ENCODE data around the gene VPS26C.
"Not testable (repeated sequence)": the region's sequence is repeated elsewhere in the genome, so short reads cannot be mapped to it uniquely, and the experiment has no call there.

Gene VPS26C

GRCh38 chr21:37230632-37231248 is 36.4 kb downstream of the VPS26C start:
- DNase-seq (ENCODE audit: low read depth in 3 of 3): no peak

DNA sequence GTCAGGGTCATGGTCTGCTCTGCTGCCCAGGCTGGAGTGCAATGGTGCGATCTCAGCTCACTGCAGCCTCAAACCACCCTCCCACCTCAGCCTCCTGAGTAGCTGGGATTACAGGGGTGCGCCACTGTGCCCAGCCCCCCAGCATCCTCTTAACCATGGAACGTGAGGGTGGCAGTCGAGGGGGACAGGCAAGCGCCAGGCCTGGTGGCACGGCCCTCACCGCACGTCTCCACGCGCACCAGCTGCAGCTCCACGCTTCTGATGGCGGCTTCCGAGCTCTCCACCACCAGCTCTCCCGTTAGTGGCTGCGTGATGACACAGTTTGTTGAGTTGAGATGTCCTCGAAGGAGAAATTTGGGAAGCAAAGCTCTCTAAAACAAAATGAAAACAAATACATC is 39.1 kb downstream of the VPS26C start:
- DNase-seq (ENCODE audit: low read depth in 3 of 3): no peak

GRCh38 chr21:37227071-37228002 is 39.8 kb downstream of the VPS26C start:
- DNase-seq (ENCODE audit: low read depth in 3 of 3): no peak

- no peak for DNase-seq (ENCODE audit: low read depth in 3 of 3)
These were observed 40.9 kb downstream of the VPS26C start for GRCh38 chr21:37226041-37226920.

- DNase-seq (ENCODE audit: low read depth in 3 of 3): peak in 1 of 3 experiments; percentile 52
These were observed 42.0 kb downstream of the VPS26C start for GRCh38 chr21:37224861-37225839.

- DNase-seq (ENCODE audit: low read depth in 3 of 3): no peak
These were observed 43.3 kb downstream of the VPS26C start for GRCh38 chr21:37223804-37224345.

- not testable (repeated sequence) for DNase-seq (ENCODE audit: low read depth in 3 of 3)
These were observed 44.9 kb downstream of the VPS26C start for GRCh38 chr21:37222248-37222647.

DNA sequence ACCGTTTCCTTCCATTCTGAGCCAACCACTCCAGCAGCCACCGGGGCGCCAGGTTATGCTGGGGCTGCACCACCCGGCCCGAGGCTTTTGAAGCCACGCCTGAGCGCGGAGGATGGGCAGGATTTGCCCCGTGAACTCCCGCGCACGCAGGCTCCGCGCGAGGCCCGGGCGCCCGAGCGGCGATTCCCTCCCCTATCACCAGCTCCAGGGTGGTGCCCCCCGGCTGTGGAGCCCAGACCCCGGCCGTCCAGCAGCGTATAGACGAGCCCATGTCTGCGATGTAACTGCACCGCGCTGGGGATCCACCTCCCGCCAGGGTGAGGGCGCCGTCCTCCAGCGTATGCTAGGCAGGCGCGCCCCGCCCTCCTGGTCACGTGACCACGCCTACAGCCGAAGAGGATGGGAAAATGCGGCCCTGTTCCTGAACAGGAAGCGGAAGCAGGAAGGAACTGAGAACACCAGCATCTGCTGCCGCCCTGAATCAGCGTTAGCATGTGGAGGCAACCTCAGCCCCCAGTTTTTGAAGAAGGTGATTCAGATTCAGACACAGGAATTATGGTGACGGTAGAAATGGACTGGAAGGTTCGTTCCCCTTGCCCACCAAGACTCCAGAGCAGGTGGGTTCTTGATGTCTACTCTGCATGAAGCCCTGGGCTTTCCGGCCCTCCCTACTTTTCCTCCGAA is 46.0 kb downstream of the VPS26C start:
- DNase-seq (ENCODE audit: low read depth in 3 of 3): peak; percentile 92 to 97 (median 93)

GRCh38 chr21:37220433-37220980 is 46.6 kb downstream of the VPS26C start:
- DNase-seq (ENCODE audit: low read depth in 3 of 3): no peak

DNA sequence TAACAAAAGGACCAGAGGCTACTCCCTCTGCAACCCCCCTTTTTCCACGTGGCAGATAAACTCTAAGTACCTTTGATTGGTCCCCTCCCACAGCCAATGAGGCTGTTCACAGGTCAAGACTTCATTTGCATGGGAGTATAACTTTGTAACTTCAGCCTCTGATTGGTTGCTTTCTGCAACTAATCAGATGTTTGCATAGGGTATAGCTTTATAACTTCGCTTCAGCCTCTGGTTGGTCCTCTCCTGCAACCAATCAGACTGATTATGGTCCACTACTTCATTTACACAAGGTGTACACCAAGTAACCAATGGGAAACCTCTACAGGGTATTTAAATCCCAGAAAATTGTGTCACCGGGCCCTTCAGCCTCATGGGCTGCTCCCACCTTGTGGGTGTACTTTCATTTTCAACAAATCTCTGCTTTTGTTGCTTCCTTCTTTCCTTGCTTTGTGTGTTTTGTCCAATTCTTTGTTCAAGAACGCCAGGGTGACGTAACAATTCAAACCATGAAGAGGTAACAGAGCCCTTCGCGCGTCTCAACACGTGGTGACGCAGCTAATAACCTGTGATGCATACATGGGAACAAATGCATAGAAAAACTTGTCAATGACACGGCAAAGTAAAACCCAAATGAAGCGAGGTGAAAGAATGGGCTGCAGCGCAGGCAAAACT is 47.2 kb downstream of the VPS26C start:
- no peak for DNase-seq (ENCODE audit: low read depth in 3 of 3)

- DNase-seq (ENCODE audit: low read depth in 3 of 3): no peak
These were observed 52.2 kb downstream of the VPS26C start for GRCh38 chr21:37214952-37215351.

DNA sequence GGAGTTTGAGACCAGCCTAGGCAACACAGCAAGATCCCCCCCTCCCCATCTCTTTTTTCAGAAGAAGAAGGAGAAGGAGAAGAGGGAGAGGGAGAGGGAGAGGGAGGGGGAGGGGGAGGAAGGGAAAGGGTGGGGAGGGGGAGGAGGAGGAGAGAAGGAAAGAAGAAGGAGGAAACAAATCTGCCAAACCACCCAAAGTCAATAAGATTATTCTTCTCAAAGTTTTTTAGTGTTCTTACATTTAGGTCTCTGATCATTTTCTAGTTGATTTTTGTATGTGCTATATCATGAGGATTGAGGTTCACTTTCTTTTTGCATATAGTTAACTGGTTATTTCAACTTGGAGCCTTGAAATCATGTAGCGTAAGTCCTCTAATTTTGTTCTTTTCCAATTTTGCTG is 56.3 kb downstream of the VPS26C start:
- DNase-seq (ENCODE audit: low read depth in 3 of 3): no peak

DNA sequence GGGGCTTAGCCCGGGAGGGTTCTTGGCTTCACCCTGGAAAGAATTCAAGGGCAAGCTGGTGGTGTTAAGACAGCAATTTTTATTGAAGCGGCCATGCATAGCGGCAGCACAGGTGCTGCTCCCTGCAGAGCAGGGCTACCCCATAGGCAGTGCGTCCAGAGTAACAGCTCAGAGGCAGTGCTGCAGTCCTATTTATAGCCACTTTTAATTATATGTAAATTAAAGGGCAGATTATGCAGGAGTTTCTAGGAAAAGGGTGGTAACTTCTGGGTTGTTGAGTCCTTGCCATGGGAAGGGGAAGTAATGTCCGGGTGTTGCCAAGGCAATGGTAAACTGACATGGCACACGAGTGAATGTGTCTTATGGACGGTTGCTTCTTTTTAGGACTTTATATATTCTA is 57.0 kb downstream of the VPS26C start:
- no peak for DNase-seq (ENCODE audit: low read depth in 3 of 3)

GRCh38 chr21:37208741-37209225 is 58.4 kb downstream of the VPS26C start:
- DNase-seq (ENCODE audit: low read depth in 3 of 3): no peak

DNA sequence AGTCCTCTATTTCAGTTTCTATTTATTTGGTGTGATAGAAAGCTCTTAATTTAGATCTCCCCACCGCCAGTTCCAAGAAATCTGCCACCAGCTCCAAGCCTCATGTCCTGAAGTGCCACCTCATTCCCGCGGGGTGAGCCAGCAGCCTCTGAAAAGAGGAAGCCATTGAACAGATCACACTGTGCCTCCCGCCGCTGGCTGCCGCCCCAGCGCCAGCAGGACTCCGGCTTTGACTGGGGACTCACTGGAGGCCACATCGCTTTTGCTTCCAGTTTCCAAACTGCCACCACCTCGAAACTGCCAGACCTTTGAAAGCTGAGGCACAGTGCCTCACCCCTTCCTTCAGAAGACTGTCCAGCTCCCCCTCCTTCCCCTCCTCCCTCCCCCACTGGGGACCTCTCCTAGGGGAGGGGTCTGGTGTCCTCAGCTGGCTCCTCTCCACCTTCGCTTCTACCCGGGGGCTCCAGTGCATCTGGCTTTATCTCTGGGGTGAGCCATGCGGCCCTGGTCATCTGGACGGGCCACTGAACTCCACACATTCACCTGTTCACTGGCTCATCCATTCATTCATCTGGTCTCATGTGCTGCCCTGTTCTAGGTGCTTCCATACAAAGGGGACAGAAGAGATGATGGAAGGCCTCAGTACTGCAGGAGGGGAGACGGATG is 58.9 kb downstream of the VPS26C start:
- peak in 1 of 3 experiments; percentile 34 for DNase-seq (ENCODE audit: low read depth in 3 of 3)

DNA sequence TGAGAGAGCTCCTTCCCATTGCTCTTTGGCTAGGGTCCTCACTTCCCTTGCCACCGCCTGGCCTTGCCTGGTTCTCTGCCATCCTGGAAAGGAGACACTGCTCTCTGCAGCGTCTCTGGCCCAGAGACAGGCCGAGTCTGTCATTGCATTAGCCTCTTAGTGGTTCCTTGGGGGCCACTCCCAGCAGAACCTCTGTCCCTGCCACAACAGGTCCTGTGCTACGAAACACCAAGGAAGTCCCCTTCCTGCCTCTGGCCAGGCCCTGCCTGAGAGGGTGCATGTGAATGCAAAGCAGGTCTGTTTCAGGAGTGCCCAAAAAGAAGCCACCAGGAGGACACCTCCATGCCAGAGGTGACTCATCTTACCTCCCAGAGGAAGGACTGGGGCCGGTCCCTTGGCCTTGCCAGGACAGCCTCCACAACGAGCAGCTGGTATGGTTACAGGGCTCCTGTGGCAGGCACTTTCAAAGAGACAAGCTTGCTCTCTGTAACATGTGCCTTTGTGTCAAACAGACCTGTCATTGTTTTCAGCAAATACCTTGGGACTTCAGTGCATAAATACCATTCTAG is 59.6 kb downstream of the VPS26C start:
- DNase-seq (ENCODE audit: low read depth in 3 of 3): no peak

- no peak for DNase-seq (ENCODE audit: low read depth in 3 of 3)
These were observed 60.6 kb downstream of the VPS26C start for GRCh38 chr21:37206496-37206895.

- no peak for DNase-seq (ENCODE audit: low read depth in 3 of 3)
These were observed 62.6 kb downstream of the VPS26C start for GRCh38 chr21:37204580-37204979.

Data from stimulated activated CD4-positive, alpha-beta T cell treated with anti-CD3 and anti-CD28 coated beads, TNF-alpha, amount 100 ng/mL, for 24 hours (primary cell).